Adrenal gland (tissue), 5 donors: ENCODE results near the gene METTL3.

Experiments used
- CTCF ChIP-seq, 6 experiments: fragments of 450-650 bp in 4 of 6; fragments of 200-600 bp in 2 of 6; sonication (generic) in 1 of 6; IDR thresholded peaks; 1 replicate in 5 of 6; 2 replicates in 1 of 6; pipeline versions ENCODE4 v1.5.1 to v1.8.0; 2016 to 2021; ENCODE audit warnings: antibody characterized with exemption in 6 of 6, mild to moderate bottlenecking in 2 of 6, moderate library complexity in 1 of 6
- POLR2A ChIP-seq, 2 donors: fragments of 450-650 bp; IDR thresholded peaks; one replicate each; pipeline ENCODE4 v1.6.1; 2017; ENCODE audit warnings: antibody characterized with exemption in 2 of 2, mild to moderate bottlenecking in 2 of 2, moderate library complexity in 1 of 2
- donor health status: DM: no; HTN: no; CAD: no.

- TF ChIP-seq CTCF (IDR thresholded peaks at IDR 0.05): no peak
- no peak for TF ChIP-seq POLR2A (IDR thresholded peaks at IDR 0.05)
These were observed 3.2 kb upstream of the METTL3 start for GRCh38 chr14:21514341-21514740.
